ENCODE results near the gene RCC2.

RCC2 gene

DNA sequence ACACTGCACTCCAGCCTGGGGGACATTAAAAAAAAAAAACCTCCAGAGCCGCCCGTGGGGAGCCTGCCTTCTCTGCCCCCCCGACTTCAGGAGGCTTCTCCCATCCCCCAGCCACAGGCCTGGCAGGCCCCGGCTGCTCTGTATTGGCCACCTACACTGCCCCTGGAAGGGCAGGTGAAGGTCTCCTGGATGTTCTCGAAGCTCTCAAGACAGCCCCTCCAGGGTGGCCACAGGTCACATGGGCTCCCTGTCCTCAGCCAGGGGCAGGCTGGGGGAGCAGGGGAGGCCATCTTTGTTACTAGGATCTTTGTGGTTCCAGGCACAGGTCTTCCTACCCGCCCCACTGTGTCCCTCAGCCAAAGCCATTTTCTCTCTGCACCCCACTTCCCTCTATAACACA, 34.7 kb downstream of the RCC2 start:
- no peak for DNase-seq (ENCODE audit: extremely low read depth, low read depth)
- TF ChIP-seq, protein P1, sequence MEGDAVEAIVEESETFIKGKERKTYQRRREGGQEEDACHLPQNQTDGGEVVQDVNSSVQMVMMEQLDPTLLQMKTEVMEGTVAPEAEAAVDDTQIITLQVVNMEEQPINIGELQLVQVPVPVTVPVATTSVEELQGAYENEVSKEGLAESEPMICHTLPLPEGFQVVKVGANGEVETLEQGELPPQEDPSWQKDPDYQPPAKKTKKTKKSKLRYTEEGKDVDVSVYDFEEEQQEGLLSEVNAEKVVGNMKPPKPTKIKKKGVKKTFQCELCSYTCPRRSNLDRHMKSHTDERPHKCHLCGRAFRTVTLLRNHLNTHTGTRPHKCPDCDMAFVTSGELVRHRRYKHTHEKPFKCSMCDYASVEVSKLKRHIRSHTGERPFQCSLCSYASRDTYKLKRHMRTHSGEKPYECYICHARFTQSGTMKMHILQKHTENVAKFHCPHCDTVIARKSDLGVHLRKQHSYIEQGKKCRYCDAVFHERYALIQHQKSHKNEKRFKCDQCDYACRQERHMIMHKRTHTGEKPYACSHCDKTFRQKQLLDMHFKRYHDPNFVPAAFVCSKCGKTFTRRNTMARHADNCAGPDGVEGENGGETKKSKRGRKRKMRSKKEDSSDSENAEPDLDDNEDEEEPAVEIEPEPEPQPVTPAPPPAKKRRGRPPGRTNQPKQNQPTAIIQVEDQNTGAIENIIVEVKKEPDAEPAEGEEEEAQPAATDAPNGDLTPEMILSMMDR (IDR thresholded peaks at IDR 0.05; ENCODE audit: low read depth, low read length): no peak

DNA sequence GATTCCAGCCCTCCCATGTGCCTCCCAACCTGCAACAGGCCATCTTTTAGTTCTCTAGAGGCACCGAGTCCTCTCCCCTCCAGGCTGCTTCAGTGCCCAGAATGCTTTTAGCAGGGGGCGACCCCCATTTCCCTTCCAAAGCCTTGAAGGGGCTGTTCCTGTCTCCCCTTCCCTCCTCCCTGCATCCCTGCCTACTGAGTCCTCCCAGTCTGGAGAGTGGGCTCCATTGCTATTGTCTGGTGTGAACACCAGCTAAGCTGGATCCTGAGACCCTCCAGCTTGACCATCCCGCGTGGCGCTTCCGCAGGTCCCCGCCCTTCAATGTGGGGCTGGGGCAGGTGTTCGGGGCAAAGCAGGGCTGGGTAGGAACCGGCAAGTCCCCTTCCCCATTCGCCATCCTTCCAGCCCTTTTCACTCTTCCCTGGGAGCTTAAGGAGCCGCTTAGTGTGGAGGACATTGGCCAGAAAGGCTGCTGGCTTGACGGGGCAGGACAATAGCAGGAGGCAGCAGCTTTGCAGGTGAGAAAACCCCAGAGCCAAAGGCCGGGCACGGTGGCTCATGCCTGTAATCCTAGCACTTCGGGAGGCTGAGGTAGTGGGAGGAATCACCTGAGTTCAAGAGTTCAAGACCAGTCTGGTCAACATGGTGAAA, 35.3 kb downstream of the RCC2 start:
- no peak for DNase-seq (ENCODE audit: extremely low read depth, low read depth)

DNA sequence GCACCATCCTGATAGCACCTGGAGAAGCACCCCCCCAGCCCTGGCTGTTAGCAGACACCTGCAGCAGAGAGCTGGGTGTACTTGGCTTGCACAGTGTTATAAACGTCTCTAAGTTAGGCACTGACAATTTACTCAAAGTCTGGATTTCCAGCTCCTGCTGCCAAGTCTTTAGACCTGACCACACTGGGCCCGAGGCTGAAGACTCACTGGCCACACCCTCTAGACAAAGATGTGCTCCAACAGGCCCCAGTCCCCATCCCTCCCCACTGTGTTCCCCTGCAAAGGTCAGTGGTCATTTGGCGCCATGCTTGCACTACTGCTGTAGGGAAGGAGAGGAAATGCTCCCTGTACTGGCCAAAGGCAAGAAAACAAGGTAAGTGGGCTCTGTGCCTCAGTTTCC, 36.4 kb downstream of the RCC2 start:
- DNase-seq (ENCODE audit: extremely low read depth, low read depth): no peak
- TF ChIP-seq, protein P1 (IDR thresholded peaks at IDR 0.05; ENCODE audit: low read depth, low read length): no peak

More for the DNA sequence above, 35.3 kb downstream of the RCC2 start:
- TF ChIP-seq, protein P1 (IDR thresholded peaks at IDR 0.05; ENCODE audit: low read depth, low read length): no peak

DNA sequence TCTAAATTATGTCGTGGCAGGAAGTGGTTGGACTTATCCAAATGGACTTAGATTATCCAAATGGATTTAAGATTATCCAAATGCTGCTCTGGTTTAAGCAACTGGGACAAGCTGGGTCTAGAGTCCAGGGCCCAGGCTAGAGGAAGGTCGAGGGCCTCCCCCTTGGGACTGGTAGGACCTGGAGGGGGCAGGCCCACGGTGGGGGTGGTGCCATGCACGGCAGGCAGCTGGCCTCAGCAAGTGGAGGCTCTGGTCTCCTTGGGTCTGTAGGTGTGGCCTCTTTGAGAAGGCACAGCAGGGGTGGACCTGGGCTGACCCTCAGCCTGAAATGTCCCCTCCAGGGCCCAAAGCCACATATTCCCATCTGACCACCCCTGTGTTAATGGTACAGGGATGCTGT, 37.6 kb downstream of the RCC2 start:
- DNase-seq (ENCODE audit: extremely low read depth, low read depth): no peak
- TF ChIP-seq, protein P1 (IDR thresholded peaks at IDR 0.05; ENCODE audit: low read depth, low read length): no peak

DNA sequence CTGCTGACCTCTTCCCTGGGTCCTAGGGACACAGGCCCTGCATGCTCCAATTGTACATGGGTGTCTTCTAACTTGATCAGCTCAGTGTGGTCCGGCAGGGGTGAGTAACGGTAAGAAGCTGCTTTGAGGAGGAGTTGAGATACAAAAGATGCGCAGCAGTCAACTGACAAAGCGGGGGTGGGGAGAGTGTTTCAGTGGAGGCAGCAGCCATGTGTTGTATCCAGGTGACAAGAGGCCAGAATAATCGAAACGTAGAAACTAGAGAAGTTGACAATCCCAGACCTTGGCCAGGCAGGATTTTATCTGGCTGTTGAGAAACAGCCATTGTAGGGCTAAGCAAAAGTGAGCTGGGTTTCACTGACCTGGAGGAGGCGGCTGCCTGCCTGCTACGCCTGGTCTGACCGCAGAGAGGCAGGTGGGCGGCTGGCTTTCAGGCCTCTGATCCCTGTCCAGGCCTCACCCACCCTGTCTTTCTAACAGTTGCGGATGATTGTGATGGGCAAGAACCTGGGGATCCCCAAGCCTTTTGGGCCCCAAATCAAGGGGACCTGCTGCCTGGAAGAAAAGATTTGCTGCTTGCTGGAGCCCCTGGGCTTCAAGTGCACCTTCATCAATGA, 38.6 kb downstream of the RCC2 start:
- TF ChIP-seq, protein P1 (IDR thresholded peaks at IDR 0.05; ENCODE audit: low read depth, low read length): no peak
- DNase-seq (ENCODE audit: extremely low read depth, low read depth): no peak

DNA sequence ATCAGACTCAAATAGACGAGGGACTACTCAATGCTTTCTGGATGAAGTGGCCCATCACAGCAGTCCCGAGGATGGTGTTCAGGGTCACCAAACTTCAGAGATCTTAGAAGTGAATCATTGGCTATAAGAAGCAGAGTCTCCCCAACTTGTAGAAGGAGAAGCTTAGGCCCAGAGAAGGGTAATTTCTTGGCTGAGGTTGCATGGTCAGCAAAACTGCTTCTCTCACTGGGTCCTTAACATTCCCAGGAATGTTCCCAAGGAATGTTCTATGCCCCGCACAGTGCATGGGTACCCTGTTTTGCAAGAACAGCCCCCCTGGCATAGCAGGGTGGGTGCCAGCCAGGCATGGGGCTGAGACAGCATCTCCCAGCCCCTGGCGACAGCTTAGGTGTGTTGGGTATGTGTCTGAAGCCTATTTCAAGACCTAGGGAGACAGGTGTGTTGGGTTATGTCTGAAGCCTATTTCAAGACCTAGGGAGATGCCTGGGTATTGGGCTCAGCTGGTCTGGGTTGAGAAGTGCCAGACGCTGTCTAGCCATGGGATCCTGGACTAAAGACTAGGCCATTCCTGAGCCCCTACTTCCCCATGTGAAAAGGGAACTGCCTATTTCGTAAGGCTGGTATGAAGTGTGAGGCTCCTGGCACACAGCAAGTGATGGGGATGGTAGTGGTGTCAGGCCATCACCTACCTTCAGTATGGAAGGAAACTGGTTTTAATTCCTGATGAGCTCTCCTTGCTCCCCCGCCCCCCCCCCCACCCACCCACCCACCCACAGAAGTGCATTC, 41.4 kb downstream of the RCC2 start:
- no peak for DNase-seq (ENCODE audit: extremely low read depth, low read depth)
- TF ChIP-seq, protein P1 (IDR thresholded peaks at IDR 0.05; ENCODE audit: low read depth, low read length): no peak

DNA sequence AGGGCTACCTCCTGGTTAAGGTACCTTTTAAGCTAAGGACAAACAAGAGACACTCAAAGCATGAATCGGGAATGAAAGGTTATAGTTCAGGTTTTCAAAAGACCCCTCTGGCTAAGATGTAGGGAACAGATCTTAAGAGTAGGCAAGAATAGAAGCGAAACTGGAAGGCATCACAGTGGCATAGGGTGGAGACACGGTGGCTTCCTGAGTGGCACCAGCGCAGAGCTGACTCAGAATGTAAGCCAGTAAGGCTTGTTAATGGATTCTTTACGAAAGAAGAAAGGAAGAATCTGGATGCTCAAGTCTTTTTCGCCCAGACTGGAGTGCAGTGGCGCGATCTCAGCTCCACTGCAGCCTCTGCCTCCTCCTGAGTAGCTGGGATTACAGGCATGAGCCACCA, 46.2 kb downstream of the RCC2 start:
- TF ChIP-seq, protein P1 (IDR thresholded peaks at IDR 0.05; ENCODE audit: low read depth, low read length): no peak

More for the DNA sequence above, 46.2 kb downstream of the RCC2 start:
- DNase-seq (ENCODE audit: extremely low read depth, low read depth): no peak

Measured in AG09319 (cell line).